ENCODE results near the gene RGS11. TPM values are rescaled to one million over a fixed set of nuclear protein-coding genes. Genes with fewer than 3 reads are reported as not detected.

RGS11 gene
- total RNA-seq, 1 donor: 1.2 TPM

DNA sequence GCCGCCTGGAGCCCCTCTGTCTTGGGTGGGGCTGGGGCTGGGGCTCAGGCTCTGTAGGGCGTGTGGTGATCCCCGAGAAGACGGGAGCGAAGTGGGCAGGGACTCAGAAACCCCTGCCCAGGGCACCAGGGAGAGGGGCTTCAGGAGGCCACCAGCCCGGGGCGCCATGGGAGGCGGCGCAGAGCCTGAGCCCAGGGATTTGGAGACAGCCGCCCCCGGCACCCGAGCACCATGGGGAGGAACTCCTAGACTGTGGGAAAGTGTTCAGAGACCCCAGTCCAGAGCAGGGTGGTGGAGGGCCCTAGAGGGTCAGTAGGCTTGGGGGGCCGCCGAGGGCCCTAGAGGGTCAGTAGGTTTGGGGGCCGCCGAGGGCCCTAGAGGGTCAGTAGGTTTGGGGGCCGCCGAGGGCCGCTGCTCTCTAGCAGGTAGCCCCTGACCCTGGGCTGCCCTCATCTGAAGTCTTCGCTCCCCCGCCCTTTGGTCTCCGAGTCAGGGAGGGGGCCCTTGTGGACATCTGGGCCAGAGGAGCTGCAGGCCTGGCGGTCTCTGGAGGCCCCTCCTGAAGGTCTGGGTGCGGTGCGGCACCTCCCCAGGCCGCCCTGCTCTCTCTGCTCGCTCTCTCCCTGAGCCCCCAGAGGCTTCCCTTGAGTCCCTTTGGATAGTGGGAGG is 5.4 kb upstream of the RGS11 start:
- TF ChIP-seq, protein P1, sequence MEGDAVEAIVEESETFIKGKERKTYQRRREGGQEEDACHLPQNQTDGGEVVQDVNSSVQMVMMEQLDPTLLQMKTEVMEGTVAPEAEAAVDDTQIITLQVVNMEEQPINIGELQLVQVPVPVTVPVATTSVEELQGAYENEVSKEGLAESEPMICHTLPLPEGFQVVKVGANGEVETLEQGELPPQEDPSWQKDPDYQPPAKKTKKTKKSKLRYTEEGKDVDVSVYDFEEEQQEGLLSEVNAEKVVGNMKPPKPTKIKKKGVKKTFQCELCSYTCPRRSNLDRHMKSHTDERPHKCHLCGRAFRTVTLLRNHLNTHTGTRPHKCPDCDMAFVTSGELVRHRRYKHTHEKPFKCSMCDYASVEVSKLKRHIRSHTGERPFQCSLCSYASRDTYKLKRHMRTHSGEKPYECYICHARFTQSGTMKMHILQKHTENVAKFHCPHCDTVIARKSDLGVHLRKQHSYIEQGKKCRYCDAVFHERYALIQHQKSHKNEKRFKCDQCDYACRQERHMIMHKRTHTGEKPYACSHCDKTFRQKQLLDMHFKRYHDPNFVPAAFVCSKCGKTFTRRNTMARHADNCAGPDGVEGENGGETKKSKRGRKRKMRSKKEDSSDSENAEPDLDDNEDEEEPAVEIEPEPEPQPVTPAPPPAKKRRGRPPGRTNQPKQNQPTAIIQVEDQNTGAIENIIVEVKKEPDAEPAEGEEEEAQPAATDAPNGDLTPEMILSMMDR (IDR thresholded peaks at IDR 0.05; ENCODE audit: insufficient read depth, low read length): no peak

DNA sequence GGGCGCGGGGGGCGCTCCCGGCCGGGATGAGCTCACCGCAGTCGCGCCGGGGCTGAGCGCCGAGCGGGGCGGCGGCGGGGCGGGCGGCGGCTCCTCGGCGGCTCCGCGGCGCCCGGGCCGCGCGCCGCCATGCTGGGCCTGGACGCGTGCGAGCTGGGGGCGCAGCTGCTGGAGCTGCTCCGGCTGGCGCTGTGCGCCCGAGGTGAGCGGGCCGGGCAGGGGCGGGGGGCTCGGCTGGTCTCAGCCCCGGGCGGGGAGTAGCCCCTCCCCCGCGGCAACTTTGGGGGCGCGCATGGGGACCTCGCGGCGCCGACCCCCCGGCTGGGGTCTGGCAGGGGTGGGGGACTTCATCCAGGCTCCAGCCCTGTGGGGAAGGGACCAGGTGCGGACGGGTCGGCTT is 4.8 kb upstream of the RGS11 start, which contains the start of gene ARHGDIG:
TSS of gene ARHGDIG (plus strand) at position 40 of the 400 bp plus-strand sequence. CDS start at position 130, 90 bp downstream.
- DNase-seq (ENCODE audit: low read depth): no peak
- H3K4me3 ChIP-seq (ENCODE audit: low read depth, low read length): peak within 1 kb of the TSS; percentile 47
- TF ChIP-seq, protein P1 (IDR thresholded peaks at IDR 0.05; ENCODE audit: insufficient read depth, low read length): no peak

More for the DNA sequence above, 5.4 kb upstream of the RGS11 start:
- H3K4me3 ChIP-seq (ENCODE audit: low read depth, low read length): no peak overlapping the region
- no peak for DNase-seq (ENCODE audit: low read depth)

DNA sequence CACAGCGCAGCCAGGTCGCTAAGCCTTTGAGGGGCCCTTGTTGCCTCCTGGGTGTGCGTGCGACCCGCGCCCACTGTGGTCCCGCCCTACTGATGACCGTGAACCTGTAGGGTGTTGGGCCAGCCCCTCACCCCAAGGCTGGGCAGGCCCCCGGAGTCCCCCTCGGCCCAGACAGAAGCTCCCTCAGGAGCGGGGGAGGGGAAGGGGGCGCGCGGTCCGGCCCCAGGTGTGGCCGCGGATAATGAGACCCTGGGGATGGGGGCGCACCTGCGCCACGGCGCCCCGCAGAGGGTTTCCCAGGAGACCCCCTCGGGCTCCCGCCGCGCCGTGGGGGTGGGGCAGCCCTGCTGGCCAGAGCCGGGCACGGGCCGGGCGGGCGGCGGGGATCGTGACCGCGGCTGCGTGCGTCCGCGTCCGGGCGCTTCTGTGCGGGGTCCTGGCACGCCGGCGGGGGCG is 4.3 kb upstream of the RGS11 start:
- TF ChIP-seq, protein P1 (IDR thresholded peaks at IDR 0.05; ENCODE audit: insufficient read depth, low read length): no peak
- H3K4me3 ChIP-seq (ENCODE audit: low read depth, low read length): no peak overlapping the region
- no peak for DNase-seq (ENCODE audit: low read depth)

DNA sequence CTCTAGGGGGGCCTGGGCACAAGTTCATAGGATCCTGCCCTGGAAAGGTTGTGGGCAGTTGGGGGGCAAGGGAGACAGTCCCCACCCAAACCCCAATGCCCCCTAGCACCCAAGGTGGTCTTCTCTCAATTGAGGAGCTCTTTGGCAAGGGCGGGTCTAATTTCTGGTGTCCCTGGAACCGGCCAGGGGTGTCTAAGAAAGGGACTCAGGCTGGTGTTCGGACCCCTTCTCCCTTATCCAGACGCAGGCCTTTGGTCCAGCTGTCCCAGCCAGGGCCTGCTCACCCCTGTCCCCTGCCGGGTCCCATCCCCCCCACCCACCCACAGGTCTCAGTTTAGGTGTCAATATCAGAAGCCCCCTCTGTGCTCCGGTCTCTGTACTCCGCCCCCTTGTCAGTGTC is 3.8 kb upstream of the RGS11 start:
- no peak overlapping the region for H3K4me3 ChIP-seq (ENCODE audit: low read depth, low read length)
- DNase-seq (ENCODE audit: low read depth): no peak
- TF ChIP-seq, protein P1 (IDR thresholded peaks at IDR 0.05; ENCODE audit: insufficient read depth, low read length): no peak

DNA sequence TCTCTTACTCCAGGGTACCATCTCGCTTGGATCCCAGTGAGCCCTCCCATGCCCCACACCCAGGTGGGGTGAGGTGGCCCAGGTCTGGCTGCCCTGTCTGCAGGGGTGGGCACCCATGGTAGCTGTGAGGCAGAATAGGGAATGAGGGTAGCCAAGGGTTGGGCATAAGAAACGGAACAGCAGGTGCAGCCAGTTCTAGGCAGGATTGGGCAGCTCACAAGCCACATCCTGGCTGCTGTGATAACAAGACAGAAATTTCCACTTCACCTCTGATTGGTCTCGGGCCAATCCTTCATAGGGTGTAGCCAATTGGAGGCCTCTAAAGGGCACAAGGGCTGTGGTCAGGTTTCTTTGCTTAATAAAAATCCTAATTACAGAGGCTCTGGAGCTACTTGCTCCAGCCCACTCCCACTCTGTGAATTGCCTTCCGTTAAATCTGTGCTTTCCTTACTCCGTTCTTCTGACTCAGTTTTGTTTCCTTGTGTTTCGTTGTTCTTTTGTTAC is 3.2 kb upstream of the RGS11 start:
- peak; percentile 13 for DNase-seq (ENCODE audit: low read depth)
- no peak overlapping the region for H3K4me3 ChIP-seq (ENCODE audit: low read depth, low read length)
- TF ChIP-seq, protein P1 (IDR thresholded peaks at IDR 0.05; ENCODE audit: insufficient read depth, low read length): no peak

DNA sequence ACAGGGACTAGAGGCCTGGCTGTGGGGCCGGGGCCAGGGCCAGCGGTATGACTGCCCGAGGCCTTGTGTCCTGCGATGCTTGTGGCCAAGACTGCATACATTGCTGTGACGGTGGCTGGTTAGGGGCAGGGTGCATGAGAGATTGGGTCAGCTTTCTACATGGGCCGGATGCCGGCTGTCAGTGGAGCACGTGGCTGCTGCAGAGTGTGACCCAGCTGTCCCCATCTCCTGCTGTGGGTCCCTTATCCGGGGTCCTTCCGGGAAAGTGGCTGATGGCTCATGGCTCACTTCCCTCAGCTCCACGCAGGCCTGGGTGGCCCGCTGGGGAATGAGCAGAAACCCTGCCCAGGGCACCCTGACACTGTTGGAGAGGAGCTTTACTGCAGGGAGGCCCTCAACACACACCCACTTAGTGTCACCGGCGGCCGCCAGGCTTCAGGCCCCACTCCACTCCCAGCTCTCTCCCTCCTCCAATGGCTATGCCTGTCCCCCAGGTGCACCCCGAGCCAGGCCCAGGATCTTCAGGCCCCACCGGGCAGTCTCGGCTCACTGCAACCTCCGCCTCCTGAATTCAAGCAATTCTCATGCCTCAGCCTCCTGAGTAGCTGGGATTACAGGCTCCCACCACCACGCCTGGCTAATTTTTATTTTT is 808 bp upstream of the RGS11 start:
- DNase-seq (ENCODE audit: low read depth): no peak
- TF ChIP-seq, protein P1 (IDR thresholded peaks at IDR 0.05; ENCODE audit: insufficient read depth, low read length): no peak
- H3K4me3 ChIP-seq (ENCODE audit: low read depth, low read length): no peak overlapping the region
